ENCODE measurements around the gene FAM89B.

- TF ChIP-seq KDM4A (IDR thresholded peaks at IDR 0.05; ENCODE audit: low read depth, low read length, severe bottlenecking) (no peak), POLR2AphosphoS5 (IDR thresholded peaks at IDR 0.05; ENCODE audit: low read depth, low read length) (no peak), TEAD4 (IDR thresholded peaks at IDR 0.05; ENCODE audit: low read depth, low read length) (no peak), RAD21 (IDR thresholded peaks at IDR 0.05 in 1 of 2, conservative IDR thresholded peaks at IDR 0.05 in 1 of 2; ENCODE audit: low read depth in 2 of 2, low read length in 2 of 2) (no peak), SIN3A (conservative IDR thresholded peaks at IDR 0.05 in 1 of 2, IDR thresholded peaks at IDR 0.05 in 1 of 2; ENCODE audit: low read depth in 1 of 2, low read length in 2 of 2) (no peak), HDAC6 (IDR thresholded peaks at IDR 0.05; ENCODE audit: low read depth, low read length) (no peak), CBX8 (IDR thresholded peaks at IDR 0.05; ENCODE audit: borderline replicate concordance, low read depth, low read length) (no peak), POLR2A (IDR thresholded peaks at IDR 0.05; ENCODE audit: control extremely low read depth in 1 of 2, low read depth in 2 of 2, low read length in 2 of 2) (no peak), RXRA (IDR thresholded peaks at IDR 0.05; ENCODE audit: insufficient read depth, low read depth, low read length) (no peak), CTCF (IDR thresholded peaks at IDR 0.05; ENCODE audit: control extremely low read depth in 1 of 3, insufficient read depth in 1 of 3, low read depth in 1 of 3, low read length in 3 of 3) (no peak), GABPA (IDR thresholded peaks at IDR 0.05; ENCODE audit: borderline replicate concordance, insufficient read depth, low read length) (no peak), KDM5A (IDR thresholded peaks at IDR 0.05; ENCODE audit: low read length) (no peak), EP300 (IDR thresholded peaks at IDR 0.05; ENCODE audit: borderline replicate concordance in 1 of 2, low read depth in 2 of 2, low read length in 2 of 2) (no peak), ZNF274 (IDR thresholded peaks at IDR 0.05; ENCODE audit: borderline replicate concordance, extremely low read depth, low read length) (no peak)
These were observed 26.5 kb upstream of the FAM89B start for GRCh38 chr11:65545853-65546216.

Data from H1 (cell line).